ENCODE data around the gene COG1. TPM values are rescaled to one million over a fixed set of nuclear protein-coding genes. Genes with fewer than 3 reads are reported as not detected.
A peak's percentile ranks its signal among the peaks of the same experiment; 100 is the strongest.

Gene COG1
- total and polyA plus RNA-seq, 12 donors = 27.1 to 97.2 (median 58.0) TPM

DNA sequence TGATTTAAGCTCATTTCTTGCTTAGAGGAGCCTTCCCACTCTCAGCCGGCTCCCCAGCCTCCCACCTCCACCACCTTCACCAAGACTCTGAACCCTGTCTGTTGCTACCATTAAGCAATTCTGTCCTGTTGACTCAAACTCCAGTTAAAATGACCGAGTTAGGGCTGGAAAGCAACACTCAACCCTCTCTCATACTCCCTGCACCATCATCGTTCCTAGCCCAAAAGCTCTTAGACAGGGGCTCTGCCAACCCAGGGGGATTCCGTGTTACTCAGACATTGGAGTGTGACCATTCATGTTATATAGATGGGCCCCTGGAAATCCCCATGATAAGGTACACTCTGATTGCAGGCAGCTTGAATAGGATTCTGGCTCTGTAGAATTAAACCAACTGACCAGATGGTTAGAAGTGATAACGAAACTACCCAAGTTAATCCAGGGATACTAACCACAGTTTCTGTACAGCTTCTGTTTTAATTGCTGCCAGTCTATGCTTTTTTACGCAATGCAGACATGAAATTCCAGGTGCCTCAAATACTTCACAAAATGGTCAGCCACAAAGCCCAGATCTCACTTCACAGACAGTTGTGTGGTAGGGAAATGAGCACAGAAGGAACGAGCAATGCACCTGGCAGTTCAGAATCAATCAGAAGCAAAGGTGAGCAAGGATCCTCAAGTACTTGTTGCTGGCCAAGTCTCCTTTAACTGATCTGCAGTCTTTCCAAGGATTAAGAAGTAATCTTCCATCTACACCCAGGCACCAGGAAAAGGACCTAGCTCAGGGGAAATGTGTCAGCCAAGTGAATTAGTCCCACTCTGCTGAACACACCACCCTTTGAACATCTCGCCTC lies 25.9 kb upstream of the COG1 start:
- no peak for ATAC-seq
- Histone ChIP-seq H3K9me3 (no peaks in the 10 kb centered on the region), H3K36me3 (no peaks in the 10 kb centered on the region), H3K4me1 (peaks cover 0 to 32% (median 16%) of the 10 kb centered on the region in 9 donors), H3K27me3 (peaks cover 0 to 76% (median 68%) of the 10 kb centered on the region in 7 donors), H3K4me3 (peak overlapping the region in 7 of 10 donors; percentile 46 to 71 (median 58)), H3K27ac (peak overlapping the region in 1 of 10 donors; percentile 13)
- intact Hi-C loops (cut with DNase I) = loop anchor here in 3 of 10 donors (10.0 kb wide), 2 partner anchors 592 to 612 kb away; no protein-coding TSS in a partner anchor
- 66 to 67% methylated on average over 8 of the region's 8 CpGs for WGBS, 2 donors
- no peak for DNase-seq
- TF ChIP-seq, protein P1, sequence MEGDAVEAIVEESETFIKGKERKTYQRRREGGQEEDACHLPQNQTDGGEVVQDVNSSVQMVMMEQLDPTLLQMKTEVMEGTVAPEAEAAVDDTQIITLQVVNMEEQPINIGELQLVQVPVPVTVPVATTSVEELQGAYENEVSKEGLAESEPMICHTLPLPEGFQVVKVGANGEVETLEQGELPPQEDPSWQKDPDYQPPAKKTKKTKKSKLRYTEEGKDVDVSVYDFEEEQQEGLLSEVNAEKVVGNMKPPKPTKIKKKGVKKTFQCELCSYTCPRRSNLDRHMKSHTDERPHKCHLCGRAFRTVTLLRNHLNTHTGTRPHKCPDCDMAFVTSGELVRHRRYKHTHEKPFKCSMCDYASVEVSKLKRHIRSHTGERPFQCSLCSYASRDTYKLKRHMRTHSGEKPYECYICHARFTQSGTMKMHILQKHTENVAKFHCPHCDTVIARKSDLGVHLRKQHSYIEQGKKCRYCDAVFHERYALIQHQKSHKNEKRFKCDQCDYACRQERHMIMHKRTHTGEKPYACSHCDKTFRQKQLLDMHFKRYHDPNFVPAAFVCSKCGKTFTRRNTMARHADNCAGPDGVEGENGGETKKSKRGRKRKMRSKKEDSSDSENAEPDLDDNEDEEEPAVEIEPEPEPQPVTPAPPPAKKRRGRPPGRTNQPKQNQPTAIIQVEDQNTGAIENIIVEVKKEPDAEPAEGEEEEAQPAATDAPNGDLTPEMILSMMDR (IDR thresholded peaks at IDR 0.05) = no peak

GRCh38 chr17:73168667-73169066 lies 24.2 kb upstream of the COG1 start:
- H3K27me3 ChIP-seq = peaks cover 0 to 59% (median 53%) of the 10 kb centered on the region in 7 donors
- H3K27ac ChIP-seq = peak overlapping the region in 2 of 10 donors; percentile 11 to 44
- no peaks in the 10 kb centered on the region for H3K9me3 ChIP-seq
- WGBS, 2 donors = 74 to 77% methylated on average over 6 of the region's 6 CpGs
- intact Hi-C loops (cut with DNase I) = loop anchor here in 3 of 10 donors (10.0 kb wide), 2 partner anchors 594 to 614 kb away; no protein-coding TSS in a partner anchor
- DNase-seq = no peak
- peak in 6 of 8 donors; percentile 27 to 49 (median 40) for ATAC-seq
- H3K4me3 ChIP-seq = no peak overlapping the region
- peaks cover 0 to 32% (median 16%) of the 10 kb centered on the region in 9 donors for H3K4me1 ChIP-seq
- TF ChIP-seq, protein P1 (IDR thresholded peaks at IDR 0.05) = no peak
- H3K36me3 ChIP-seq = no peaks in the 10 kb centered on the region

GRCh38 chr17:73170324-73170723 lies 22.5 kb upstream of the COG1 start:
- Histone ChIP-seq H3K4me3 (no peak overlapping the region), H3K36me3 (no peaks in the 10 kb centered on the region), H3K27ac (no peak overlapping the region), H3K9me3 (no peaks in the 10 kb centered on the region), H3K4me1 (peaks cover 0 to 21% (median 8%) of the 10 kb centered on the region in 9 donors), H3K27me3 (peaks cover 0 to 45% (median 41%) of the 10 kb centered on the region in 7 donors)
- WGBS, 2 donors = 90 to 92% methylated on average over 5 of the region's 5 CpGs
- DNase-seq = no peak
- ATAC-seq = no peak
- intact Hi-C loops (cut with DNase I) = loop anchor here in 3 of 10 donors (5.0 to 10.0 kb wide), 3 partner anchors 596 to 608 kb away; no protein-coding TSS in a partner anchor
- TF ChIP-seq, protein P1 (IDR thresholded peaks at IDR 0.05) = no peak

DNA sequence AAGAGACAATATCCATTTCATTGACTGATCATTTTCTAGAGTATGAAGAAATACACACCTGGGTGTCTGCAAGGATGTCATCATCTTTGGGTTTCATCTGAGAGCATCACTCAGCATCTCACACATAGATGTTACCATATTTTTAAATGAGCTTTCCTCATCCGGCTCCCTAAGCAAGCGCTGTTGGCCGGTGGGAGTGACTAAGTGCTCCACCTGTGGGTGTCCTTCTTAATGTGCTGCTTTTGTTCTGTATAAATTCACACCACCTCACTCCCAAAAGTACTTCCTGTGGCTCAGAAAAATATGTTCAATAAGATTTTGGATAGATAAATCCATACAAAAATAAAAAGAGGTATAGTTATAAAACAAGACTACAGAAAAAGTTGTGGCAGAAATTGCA lies 20.6 kb upstream of the COG1 start:
- peaks cover 0 to 3% (median 0%) of the 10 kb centered on the region in 9 donors for H3K4me1 ChIP-seq
- H3K27ac ChIP-seq = no peak overlapping the region
- TF ChIP-seq, protein P1 (IDR thresholded peaks at IDR 0.05) = no peak
- H3K27me3 ChIP-seq = peaks cover 0 to 25% (median 24%) of the 10 kb centered on the region in 7 donors
- no peaks in the 10 kb centered on the region for H3K9me3 ChIP-seq
- no peak overlapping the region for H3K4me3 ChIP-seq
- intact Hi-C loops (cut with DNase I) = loop anchor here in 3 of 10 donors (5.0 to 10.0 kb wide), 3 partner anchors 597 to 610 kb away; no protein-coding TSS in a partner anchor
- ATAC-seq = no peak
- DNase-seq = no peak
- 73 to 76% methylated on average over 3 of the region's 3 CpGs for WGBS, 2 donors
- no peaks in the 10 kb centered on the region for H3K36me3 ChIP-seq
